Measurements from ENCODE around the gene LEMD1.

The LEMD1 gene

GRCh38 chr1:205450448-205450847, 28.6 kb upstream of the LEMD1 start:
- TF ChIP-seq POLR2AphosphoS5 (IDR thresholded peaks at IDR 0.05; ENCODE audit: low read depth, low read length) (no peak), SIN3A (IDR thresholded peaks at IDR 0.05; ENCODE audit: borderline replicate concordance, insufficient read depth, low read length) (no peak), FOXP2 (optimal IDR thresholded peaks at IDR 0.05; ENCODE audit: borderline replicate concordance, extremely low read depth, extremely low read length, insufficient read depth) (no peak), TAF1 (IDR thresholded peaks at IDR 0.05; ENCODE audit: borderline replicate concordance, insufficient read depth, low read length) (no peak), REST (IDR thresholded peaks at IDR 0.05; ENCODE audit: insufficient read depth in 1 of 2, low read depth in 2 of 2, low read length in 2 of 2) (no peak)

- no peak for TF ChIP-seq POLR2AphosphoS5 (IDR thresholded peaks at IDR 0.05; ENCODE audit: low read depth, low read length)
- TF ChIP-seq FOXP2 (optimal IDR thresholded peaks at IDR 0.05; ENCODE audit: borderline replicate concordance, extremely low read depth, extremely low read length, insufficient read depth), result no peak
- TF ChIP-seq REST (IDR thresholded peaks at IDR 0.05; ENCODE audit: insufficient read depth in 1 of 2, low read depth in 2 of 2, low read length in 2 of 2), result no peak
- no peak for TF ChIP-seq TAF1 (IDR thresholded peaks at IDR 0.05; ENCODE audit: borderline replicate concordance, insufficient read depth, low read length)
- no peak for TF ChIP-seq SIN3A (IDR thresholded peaks at IDR 0.05; ENCODE audit: borderline replicate concordance, insufficient read depth, low read length)
These were observed 28.0 kb upstream of the LEMD1 start for GRCh38 chr1:205449750-205450443.

- TF ChIP-seq POLR2AphosphoS5 (IDR thresholded peaks at IDR 0.05; ENCODE audit: low read depth, low read length) (no peak), TAF1 (IDR thresholded peaks at IDR 0.05; ENCODE audit: borderline replicate concordance, insufficient read depth, low read length) (no peak), SIN3A (IDR thresholded peaks at IDR 0.05; ENCODE audit: borderline replicate concordance, insufficient read depth, low read length) (no peak), REST (IDR thresholded peaks at IDR 0.05; ENCODE audit: insufficient read depth in 1 of 2, low read depth in 2 of 2, low read length in 2 of 2) (no peak), FOXP2 (optimal IDR thresholded peaks at IDR 0.05; ENCODE audit: borderline replicate concordance, extremely low read depth, extremely low read length, insufficient read depth) (no peak)
These were observed 27.4 kb upstream of the LEMD1 start for GRCh38 chr1:205449254-205449749.

- TF ChIP-seq REST (IDR thresholded peaks at IDR 0.05; ENCODE audit: insufficient read depth in 1 of 2, low read depth in 2 of 2, low read length in 2 of 2) (no peak), SIN3A (IDR thresholded peaks at IDR 0.05; ENCODE audit: borderline replicate concordance, insufficient read depth, low read length) (no peak), TAF1 (IDR thresholded peaks at IDR 0.05; ENCODE audit: borderline replicate concordance, insufficient read depth, low read length) (no peak), FOXP2 (optimal IDR thresholded peaks at IDR 0.05; ENCODE audit: borderline replicate concordance, extremely low read depth, extremely low read length, insufficient read depth) (no peak), POLR2AphosphoS5 (IDR thresholded peaks at IDR 0.05; ENCODE audit: low read depth, low read length) (no peak)
These were observed 26.8 kb upstream of the LEMD1 start for GRCh38 chr1:205448540-205449253.
